ENCODE measurements around the gene C8B. TPM values are rescaled to one million over a fixed set of nuclear protein-coding genes. Genes with fewer than 3 reads are reported as not detected.

C8B gene
- total and polyA plus RNA-seq, 2 of the 13 experiments (the other 11 are each of a cell fraction or from before 2014, with no cell fraction given), result 8.4 to 11.3 TPM

DNA sequence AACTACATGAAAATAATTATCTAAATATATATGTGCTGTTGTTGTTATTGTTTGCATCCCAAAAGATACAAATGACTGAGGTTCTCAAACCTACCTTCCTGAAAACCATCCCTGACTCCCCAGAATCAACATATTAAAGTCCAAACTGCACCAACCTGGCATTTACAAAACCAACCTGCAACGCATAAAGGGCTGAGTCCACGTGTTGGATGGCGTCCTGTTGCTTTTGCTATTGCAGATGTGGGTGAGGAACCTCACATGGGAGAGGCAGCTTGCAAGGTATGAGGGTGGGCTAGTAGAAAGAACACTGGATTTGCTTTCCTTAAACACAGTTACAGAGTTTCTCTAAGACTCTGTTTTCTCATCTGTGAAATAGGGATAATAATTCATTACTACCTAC, 1.5 kb upstream of the C8B start (continued):
- TF ChIP-seq, protein P1, sequence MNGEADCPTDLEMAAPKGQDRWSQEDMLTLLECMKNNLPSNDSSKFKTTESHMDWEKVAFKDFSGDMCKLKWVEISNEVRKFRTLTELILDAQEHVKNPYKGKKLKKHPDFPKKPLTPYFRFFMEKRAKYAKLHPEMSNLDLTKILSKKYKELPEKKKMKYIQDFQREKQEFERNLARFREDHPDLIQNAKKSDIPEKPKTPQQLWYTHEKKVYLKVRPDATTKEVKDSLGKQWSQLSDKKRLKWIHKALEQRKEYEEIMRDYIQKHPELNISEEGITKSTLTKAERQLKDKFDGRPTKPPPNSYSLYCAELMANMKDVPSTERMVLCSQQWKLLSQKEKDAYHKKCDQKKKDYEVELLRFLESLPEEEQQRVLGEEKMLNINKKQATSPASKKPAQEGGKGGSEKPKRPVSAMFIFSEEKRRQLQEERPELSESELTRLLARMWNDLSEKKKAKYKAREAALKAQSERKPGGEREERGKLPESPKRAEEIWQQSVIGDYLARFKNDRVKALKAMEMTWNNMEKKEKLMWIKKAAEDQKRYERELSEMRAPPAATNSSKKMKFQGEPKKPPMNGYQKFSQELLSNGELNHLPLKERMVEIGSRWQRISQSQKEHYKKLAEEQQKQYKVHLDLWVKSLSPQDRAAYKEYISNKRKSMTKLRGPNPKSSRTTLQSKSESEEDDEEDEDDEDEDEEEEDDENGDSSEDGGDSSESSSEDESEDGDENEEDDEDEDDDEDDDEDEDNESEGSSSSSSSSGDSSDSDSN (CRISPR knock-in tag; IDR thresholded peaks at IDR 0.05), result no peak
- TF ChIP-seq, protein P2, sequence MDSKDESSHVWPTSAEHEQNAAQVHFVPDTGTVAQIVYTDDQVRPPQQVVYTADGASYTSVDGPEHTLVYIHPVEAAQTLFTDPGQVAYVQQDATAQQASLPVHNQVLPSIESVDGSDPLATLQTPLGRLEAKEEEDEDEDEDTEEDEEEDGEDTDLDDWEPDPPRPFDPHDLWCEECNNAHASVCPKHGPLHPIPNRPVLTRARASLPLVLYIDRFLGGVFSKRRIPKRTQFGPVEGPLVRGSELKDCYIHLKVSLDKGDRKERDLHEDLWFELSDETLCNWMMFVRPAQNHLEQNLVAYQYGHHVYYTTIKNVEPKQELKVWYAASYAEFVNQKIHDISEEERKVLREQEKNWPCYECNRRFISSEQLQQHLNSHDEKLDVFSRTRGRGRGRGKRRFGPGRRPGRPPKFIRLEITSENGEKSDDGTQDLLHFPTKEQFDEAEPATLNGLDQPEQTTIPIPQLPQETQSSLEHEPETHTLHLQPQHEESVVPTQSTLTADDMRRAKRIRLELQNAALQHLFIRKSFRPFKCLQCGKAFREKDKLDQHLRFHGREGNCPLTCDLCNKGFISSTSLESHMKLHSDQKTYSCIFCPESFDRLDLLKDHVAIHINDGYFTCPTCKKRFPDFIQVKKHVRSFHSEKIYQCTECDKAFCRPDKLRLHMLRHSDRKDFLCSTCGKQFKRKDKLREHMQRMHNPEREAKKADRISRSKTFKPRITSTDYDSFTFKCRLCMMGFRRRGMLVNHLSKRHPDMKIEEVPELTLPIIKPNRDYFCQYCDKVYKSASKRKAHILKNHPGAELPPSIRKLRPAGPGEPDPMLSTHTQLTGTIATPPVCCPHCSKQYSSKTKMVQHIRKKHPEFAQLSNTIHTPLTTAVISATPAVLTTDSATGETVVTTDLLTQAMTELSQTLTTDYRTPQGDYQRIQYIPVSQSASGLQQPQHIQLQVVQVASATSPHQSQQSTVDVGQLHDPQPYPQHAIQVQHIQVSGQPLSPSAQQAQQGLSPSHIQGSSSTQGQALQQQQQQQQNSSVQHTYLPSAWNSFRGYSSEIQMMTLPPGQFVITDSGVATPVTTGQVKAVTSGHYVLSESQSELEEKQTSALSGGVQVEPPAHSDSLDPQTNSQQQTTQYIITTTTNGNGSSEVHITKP (CRISPR knock-in tag; IDR thresholded peaks at IDR 0.05; ENCODE audit: low read depth), result no peak
- TF ChIP-seq ZBTB7B (CRISPR knock-in tag; IDR thresholded peaks at IDR 0.05) (no peak), PHB2 (IDR thresholded peaks at IDR 0.05; ENCODE audit: partially characterized antibody) (no peak), YEATS4 (CRISPR knock-in tag; IDR thresholded peaks at IDR 0.05; ENCODE audit: borderline replicate concordance) (no peak), TRIM24 (CRISPR knock-in tag; IDR thresholded peaks at IDR 0.05) (no peak), ZNF616 (CRISPR knock-in tag; IDR thresholded peaks at IDR 0.05; ENCODE audit: low read depth) (no peak), ZNF547 (CRISPR knock-in tag; IDR thresholded peaks at IDR 0.05) (0 out of 2 replicates have a peak, but pooled peaks have one; percentile 6), ZNF800 (CRISPR knock-in tag; IDR thresholded peaks at IDR 0.05) (no peak), SMARCE1 (IDR thresholded peaks at IDR 0.05; ENCODE audit: borderline replicate concordance) (no peak), KLF16 (CRISPR knock-in tag; IDR thresholded peaks at IDR 0.05) (no peak), ZNF224 (CRISPR knock-in tag; IDR thresholded peaks at IDR 0.05) (no peak), ZNF629 (CRISPR knock-in tag; conservative IDR thresholded peaks at IDR 0.05) (peak; percentile 85), MYC (CRISPR knock-in tag; IDR thresholded peaks at IDR 0.05; ENCODE audit: borderline replicate concordance) (peak; percentile 39; the same call in 1 of the 2 replicates), SIX4 (CRISPR knock-in tag; IDR thresholded peaks at IDR 0.05) (no peak), HNRNPL (IDR thresholded peaks at IDR 0.05; ENCODE audit: low read depth, low read length) (no peak), ZC3H4 (CRISPR knock-in tag; IDR thresholded peaks at IDR 0.05; ENCODE audit: borderline replicate concordance) (no peak)
- TF ChIP-seq, protein P3, sequence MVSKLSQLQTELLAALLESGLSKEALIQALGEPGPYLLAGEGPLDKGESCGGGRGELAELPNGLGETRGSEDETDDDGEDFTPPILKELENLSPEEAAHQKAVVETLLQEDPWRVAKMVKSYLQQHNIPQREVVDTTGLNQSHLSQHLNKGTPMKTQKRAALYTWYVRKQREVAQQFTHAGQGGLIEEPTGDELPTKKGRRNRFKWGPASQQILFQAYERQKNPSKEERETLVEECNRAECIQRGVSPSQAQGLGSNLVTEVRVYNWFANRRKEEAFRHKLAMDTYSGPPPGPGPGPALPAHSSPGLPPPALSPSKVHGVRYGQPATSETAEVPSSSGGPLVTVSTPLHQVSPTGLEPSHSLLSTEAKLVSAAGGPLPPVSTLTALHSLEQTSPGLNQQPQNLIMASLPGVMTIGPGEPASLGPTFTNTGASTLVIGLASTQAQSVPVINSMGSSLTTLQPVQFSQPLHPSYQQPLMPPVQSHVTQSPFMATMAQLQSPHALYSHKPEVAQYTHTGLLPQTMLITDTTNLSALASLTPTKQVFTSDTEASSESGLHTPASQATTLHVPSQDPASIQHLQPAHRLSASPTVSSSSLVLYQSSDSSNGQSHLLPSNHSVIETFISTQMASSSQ (IDR thresholded peaks at IDR 0.05; ENCODE audit: low read depth), result no peak
- TF ChIP-seq, protein P3 (CRISPR knock-in tag; IDR thresholded peaks at IDR 0.05; ENCODE audit: borderline replicate concordance), result no peak

Data from HepG2 (cell line).